Stomach (tissue), 4 donors: ENCODE measurements around the gene MGAT5.

ENCODE experiments used
- CTCF ChIP-seq, 7 experiments: fragments of 450-650 bp in 4 of 7; fragments of 200-600 bp in 3 of 7; sonication (generic) in 3 of 7; IDR thresholded peaks; one replicate each; pipeline ENCODE4 v1.5.1; 2016 to 2019; ENCODE audit warnings: antibody characterized with exemption in 7 of 7, control low read depth in 2 of 7, mild to moderate bottlenecking in 1 of 7
- POLR2A ChIP-seq, 4 donors: fragments of 450-650 bp; IDR thresholded peaks; one replicate each; pipeline ENCODE4 v1.6.1; 2016; ENCODE audit warnings: antibody characterized with exemption in 4 of 4, control low read depth in 2 of 4, mild to moderate bottlenecking in 1 of 4, moderate library complexity in 1 of 4
- POLR2AphosphoS5 ChIP-seq, 3 donors: sonication (generic); formaldehyde crosslinking; IDR thresholded peaks; one replicate each; pipeline ENCODE4 v1.6.1; 2016; ENCODE audit warnings: antibody characterized with exemption in 3 of 3

- TF ChIP-seq POLR2A (IDR thresholded peaks at IDR 0.05) (no peak), POLR2AphosphoS5 (IDR thresholded peaks at IDR 0.05) (no peak), CTCF (IDR thresholded peaks at IDR 0.05) (no peak)
These were observed 107.0 kb downstream of the MGAT5 start for GRCh38 chr2:134360745-134361487.
